Measurements from ENCODE around the gene WASF3. TPM values are rescaled to one million over a fixed set of nuclear protein-coding genes. Genes with fewer than 3 reads are reported as not detected.

The WASF3 gene
- total and polyA plus RNA-seq, 4 donors: 0.82 to 4.9 (median 2.3) TPM

DNA sequence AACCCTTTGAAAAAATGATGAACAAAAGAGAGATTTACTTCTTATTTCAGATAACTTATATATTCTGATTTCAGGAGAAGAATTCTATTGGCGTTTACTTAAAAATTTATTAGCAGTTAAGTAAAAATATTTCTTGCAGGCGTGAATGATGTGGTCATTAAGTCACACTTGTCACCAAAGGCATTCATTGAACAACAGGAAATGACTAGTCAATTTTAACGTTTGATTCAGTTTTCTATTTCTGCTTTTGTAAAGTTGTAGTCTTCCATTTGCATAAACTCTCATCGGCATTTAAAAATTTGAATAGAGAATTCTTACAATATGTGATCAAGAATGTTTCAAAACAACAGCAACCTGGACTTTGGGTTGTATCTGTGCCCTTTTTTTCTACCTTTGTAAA is 119.7 kb downstream of the WASF3 start (continued):
- TF ChIP-seq REST (IDR thresholded peaks at IDR 0.05) (no peak), GABPA (IDR thresholded peaks at IDR 0.05 in 1 of 2, conservative IDR thresholded peaks at IDR 0.05 in 1 of 2) (no peak), RXRA (IDR thresholded peaks at IDR 0.05) (no peak), FOXA2 (IDR thresholded peaks at IDR 0.05) (no peak), YY1 (IDR thresholded peaks at IDR 0.05) (no peak), HNF4G (IDR thresholded peaks at IDR 0.05) (no peak), TAF1 (conservative IDR thresholded peaks at IDR 0.05) (no peak)
- TF ChIP-seq, protein P1, sequence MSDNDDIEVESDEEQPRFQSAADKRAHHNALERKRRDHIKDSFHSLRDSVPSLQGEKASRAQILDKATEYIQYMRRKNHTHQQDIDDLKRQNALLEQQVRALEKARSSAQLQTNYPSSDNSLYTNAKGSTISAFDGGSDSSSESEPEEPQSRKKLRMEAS (IDR thresholded peaks at IDR 0.05): no peak

GRCh38 chr13:26678330-26678729 is 120.8 kb downstream of the WASF3 start:
- WGBS: 92% methylated on average over 5 of the region's 5 CpGs
- DNase-seq (ENCODE audit: low spot score): no peak
- Histone ChIP-seq H3K27me3 (ENCODE audit: control insufficient read depth in 4 of 4, insufficient read depth in 4 of 4, low read length in 3 of 4) (no peaks in the 10 kb centered on the region), H3K9me3 (ENCODE audit: control insufficient read depth in 4 of 4, low read length in 3 of 4) (no peaks in the 10 kb centered on the region), H3K4me3 (ENCODE audit: low read depth in 1 of 3, low read length in 3 of 3) (no peak overlapping the region), H3K27ac (ENCODE audit: low read depth in 1 of 2, low read length in 2 of 2) (no peak overlapping the region), H3K36me3 (ENCODE audit: control insufficient read depth in 4 of 4, insufficient read depth in 3 of 4, low read depth in 1 of 4, low read length in 3 of 4) (peaks cover 0 to 31% (median 12%) of the 10 kb centered on the region in 4 donors), H3K4me1 (ENCODE audit: control insufficient read depth in 4 of 4, insufficient read depth in 4 of 4, low read length in 3 of 4) (no peaks in the 10 kb centered on the region), H3K9ac (ENCODE audit: low read depth in 1 of 2, low read length in 2 of 2) (no peak overlapping the region)
- TF ChIP-seq NR2F2 (IDR thresholded peaks at IDR 0.05) (no peak), RAD21 (IDR thresholded peaks at IDR 0.05) (no peak), SP1 (IDR thresholded peaks at IDR 0.05) (no peak)

DNA sequence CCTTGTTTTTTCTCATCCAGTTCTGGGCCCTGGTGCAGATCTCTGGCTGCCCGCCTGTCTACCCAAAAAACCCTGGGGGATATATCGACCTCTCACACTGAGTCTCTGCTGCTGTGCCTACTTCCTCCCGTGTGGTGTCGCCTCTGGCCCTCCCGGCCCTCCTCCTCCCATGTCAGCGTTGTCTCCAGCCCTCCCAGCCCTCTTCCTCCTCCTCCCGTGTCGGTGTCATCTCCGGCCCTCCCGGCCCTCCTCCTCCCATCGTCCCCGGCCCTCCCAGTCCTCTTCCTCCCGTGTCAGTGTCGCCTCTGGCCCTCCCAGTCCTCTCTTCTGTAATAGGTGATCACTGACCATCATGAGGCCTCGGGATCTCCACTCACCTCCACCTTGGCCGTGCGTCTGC is 121.3 kb downstream of the WASF3 start:
- TF ChIP-seq ATF3 (IDR thresholded peaks at IDR 0.05) (no peak), REST (IDR thresholded peaks at IDR 0.05) (no peak), HNF4A (conservative IDR thresholded peaks at IDR 0.05) (no peak), RAD21 (IDR thresholded peaks at IDR 0.05) (no peak), EGR1 (IDR thresholded peaks at IDR 0.05; ENCODE audit: low read depth in 2 of 2) (no peak)
- H3K36me3 ChIP-seq (ENCODE audit: control insufficient read depth in 4 of 4, insufficient read depth in 3 of 4, low read depth in 1 of 4, low read length in 3 of 4): peaks cover 0 to 32% (median 11%) of the 10 kb centered on the region in 4 donors
- H3K4me3 ChIP-seq (ENCODE audit: low read depth in 1 of 3, low read length in 3 of 3): no peak overlapping the region
- no peak for DNase-seq (ENCODE audit: low spot score)
- no peak overlapping the region for H3K9ac ChIP-seq (ENCODE audit: low read depth in 1 of 2, low read length in 2 of 2)
- no peaks in the 10 kb centered on the region for H3K9me3 ChIP-seq (ENCODE audit: control insufficient read depth in 4 of 4, low read length in 3 of 4)
- H3K27me3 ChIP-seq (ENCODE audit: control insufficient read depth in 4 of 4, insufficient read depth in 4 of 4, low read length in 3 of 4): no peaks in the 10 kb centered on the region
- H3K27ac ChIP-seq (ENCODE audit: low read depth in 1 of 2, low read length in 2 of 2): no peak overlapping the region
- 80% methylated on average over 17 of the region's 17 CpGs for WGBS
- no peaks in the 10 kb centered on the region for H3K4me1 ChIP-seq (ENCODE audit: control insufficient read depth in 4 of 4, insufficient read depth in 4 of 4, low read length in 3 of 4)
